Heart left ventricle (tissue), 16 donors: ENCODE results near the gene ALDH3A1. TPM values are rescaled to one million over a fixed set of nuclear protein-coding genes. Genes with fewer than 3 reads are reported as not detected.

Experiments used
- ATAC-seq, 4 donors: fragments of 200-7000 bp; cut with Tn5 transposase; one replicate each; pipeline ENCODE4 v1.9.1; 2020 to 2022; ENCODE audit warnings: moderate library complexity in 4 of 4, mild to moderate bottlenecking in 3 of 4, moderate number of reproducible peaks in 1 of 4
- DNase-seq, 5 donors: peaks; one replicate each; pipeline ENCODE4 v3.0.0-alpha.2; 2020
- H3K27ac ChIP-seq, 12 donors: fragments of 200-600 bp; sonication (generic) in 4 of 12; one replicate each; pipeline versions ENCODE4 v1.5.0 to v1.8.0; 2016 to 2022; ENCODE audit warnings: mild to moderate bottlenecking in 2 of 12
- H3K27me3 ChIP-seq, 9 donors: fragments of 200-600 bp; sonication (generic) in 2 of 9; one replicate each; pipeline versions ENCODE4 v1.5.1 to v1.8.0; 2016 to 2022; ENCODE audit warnings: mild to moderate bottlenecking in 3 of 9
- H3K36me3 ChIP-seq, 9 donors: fragments of 200-600 bp; sonication (generic) in 2 of 9; one replicate each; pipeline versions ENCODE4 v1.5.0 to v1.8.0; 2018 to 2022; ENCODE audit warnings: mild to moderate bottlenecking in 2 of 9
- H3K4me1 ChIP-seq, 12 donors: fragments of 200-600 bp; sonication (generic) in 4 of 12; one replicate each; pipeline versions ENCODE4 v1.5.0 to v1.8.0; 2016 to 2022; ENCODE audit warnings: mild to moderate bottlenecking in 3 of 12
- H3K4me3 ChIP-seq, 12 donors: fragments of 200-600 bp; sonication (generic) in 4 of 12; one replicate each; pipeline versions ENCODE4 v1.5.0 to v1.8.0; 2017 to 2022; ENCODE audit warnings: mild to moderate bottlenecking in 9 of 12, moderate library complexity in 4 of 12
- H3K9me3 ChIP-seq, 12 donors: fragments of 200-600 bp; sonication (generic) in 4 of 12; one replicate each; pipeline versions ENCODE4 v1.5.0 to v1.8.0; 2016 to 2022; ENCODE audit warnings: mild to moderate bottlenecking in 1 of 12
- POLR2A ChIP-seq, 2 donors: fragments of 450-650 bp; IDR thresholded peaks; one replicate each; pipeline ENCODE4 v1.6.1; 2017; ENCODE audit warnings: antibody characterized with exemption in 2 of 2, mild to moderate bottlenecking in 2 of 2, moderate library complexity in 2 of 2
- whole genome bisulfite sequencing, 4 donors: extraction: QIAGEN DNeasy Blood & Tissue Kit in 2 of 4; methylation state at CpG; one replicate each; pipeline versions ENCODE4 v1.1.5 to v1.1.7; 2013 to 2018; 5-methylcytosine and 5-hydroxymethylcytosine counted together
- intact Hi-C, 10 donors: fragments of 100-400 bp; cut with DNase I; formaldehyde crosslinking; loops; one replicate each; pipeline versions ENCODE4 v1.11.1 to v1.14.2; 2022
- polyA plus RNA-seq, 2 donors: library from polyadenylated mRNA; stranded (reverse); fragments of 200-250 nt; gene quantifications; one replicate each; pipeline ENCODE4 v1.2.3, GENCODE V29; 2013
- total RNA-seq, 9 donors: library from RNA; depleted of rRNA in 2 of 9; stranded (reverse); fragments of >200 nt in 2 of 9; fragmentation: NEBNext Ultra II Directional in 3 of 9; extraction: Animal tissue kit (Norgen Biotek cat#: 25700) in 3 of 9; gene quantifications; one replicate each; pipeline versions ENCODE4 v1.1.0 to v1.2.4, GENCODE V29; 2016 to 2023
- TF ChIP-seq, protein P1 (sequence below), 12 donors: fragments of 200-600 bp; sonication (generic) in 4 of 12; IDR thresholded peaks; one replicate each; pipeline versions ENCODE4 v1.5.0 to v1.8.0; 2018 to 2022; ENCODE audit warnings: antibody characterized with exemption in 12 of 12, mild to moderate bottlenecking in 5 of 12
- donor health status: ischemic (EF 13 %, LVEDD 7.1; RV severe dilation, severe dysfunction).
- donor health status: healthy with polysubstance abuse.
- donor health status: DM: no; HTN: yes; CAD: no.
- donor health status: DM: no; HTN: no; CAD: no.
- donor health status: ischemic (EF 25% LVEDD 6.9; RV normal size, moderate dysfunction).
- donor health status: ischemic (EF 25% LVEDD 5.7; RV mildly dilated, moderate dysfunction).
- donor health status: healthy.
- donor health status: DM: yes; HTN: yes; CAD: no.
- donor health status: ischemic (EF 35%, LVEDD 5.7; RV mildly dilated, moderate dysfunction).
- donor health status: nonischemic (EF 11% LVEDD 7.7; RV severe dilation, severe dysfunction).
- donor health status: DM: yes; HTN: yes; CAD: no.
- donor health status: PGD.
- donor health status: ischemic (EF 29% LVEDD 5.4; RV normal size, mild dysfunction).
- donor health status: nonischemic (EF 23%, LVEDD 6.1; RV moderate dilation, normal function).

The ALDH3A1 gene
- total and polyA plus RNA-seq, 11 donors = 0.04 to 1.1 (median 0.31) TPM; not detected in 6

DNA sequence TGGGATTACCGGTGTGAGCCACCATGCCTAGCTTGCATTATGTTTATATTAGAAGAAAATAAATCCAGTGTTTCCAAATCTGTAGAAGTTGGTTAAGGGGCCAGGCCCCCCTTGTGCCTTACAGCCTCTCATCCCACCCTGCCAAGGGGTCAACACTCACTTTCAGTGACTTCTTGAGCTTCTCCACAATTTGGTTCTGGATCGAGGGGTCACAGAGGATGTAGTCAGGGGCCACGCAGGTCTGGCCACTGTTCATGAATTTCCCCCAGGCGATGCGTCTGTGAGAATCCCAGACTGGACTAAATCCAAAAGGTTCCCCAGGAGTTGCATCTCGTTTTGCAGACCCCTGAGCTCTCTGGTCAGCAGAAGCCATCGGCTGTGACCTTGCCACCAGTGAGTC, 7.2 kb downstream of the ALDH3A1 start:
- Histone ChIP-seq H3K9me3 (no peaks in the 10 kb centered on the region), H3K4me1 (peaks cover 0 to 13% (median 5%) of the 10 kb centered on the region in 12 donors), H3K4me3 (no peak overlapping the region), H3K36me3 (no peaks in the 10 kb centered on the region), H3K27me3 (no peaks in the 10 kb centered on the region), H3K27ac (no peak overlapping the region)
- WGBS, 4 donors = 84 to 90% (median 88%) methylated on average over 7 of the region's 7 CpGs
- ATAC-seq (no peak), DNase-seq (no peak)
- TF ChIP-seq, protein P1, sequence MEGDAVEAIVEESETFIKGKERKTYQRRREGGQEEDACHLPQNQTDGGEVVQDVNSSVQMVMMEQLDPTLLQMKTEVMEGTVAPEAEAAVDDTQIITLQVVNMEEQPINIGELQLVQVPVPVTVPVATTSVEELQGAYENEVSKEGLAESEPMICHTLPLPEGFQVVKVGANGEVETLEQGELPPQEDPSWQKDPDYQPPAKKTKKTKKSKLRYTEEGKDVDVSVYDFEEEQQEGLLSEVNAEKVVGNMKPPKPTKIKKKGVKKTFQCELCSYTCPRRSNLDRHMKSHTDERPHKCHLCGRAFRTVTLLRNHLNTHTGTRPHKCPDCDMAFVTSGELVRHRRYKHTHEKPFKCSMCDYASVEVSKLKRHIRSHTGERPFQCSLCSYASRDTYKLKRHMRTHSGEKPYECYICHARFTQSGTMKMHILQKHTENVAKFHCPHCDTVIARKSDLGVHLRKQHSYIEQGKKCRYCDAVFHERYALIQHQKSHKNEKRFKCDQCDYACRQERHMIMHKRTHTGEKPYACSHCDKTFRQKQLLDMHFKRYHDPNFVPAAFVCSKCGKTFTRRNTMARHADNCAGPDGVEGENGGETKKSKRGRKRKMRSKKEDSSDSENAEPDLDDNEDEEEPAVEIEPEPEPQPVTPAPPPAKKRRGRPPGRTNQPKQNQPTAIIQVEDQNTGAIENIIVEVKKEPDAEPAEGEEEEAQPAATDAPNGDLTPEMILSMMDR (IDR thresholded peaks at IDR 0.05) = no peak
- no peak for TF ChIP-seq POLR2A (IDR thresholded peaks at IDR 0.05)
- intact Hi-C loops = loop anchor here in 2 of 10 donors (10.0 kb wide), 2 partner anchors 76 to 96 kb away; partner anchors contain the start of gene ALDH3A2 (in 1 of the 2)

DNA sequence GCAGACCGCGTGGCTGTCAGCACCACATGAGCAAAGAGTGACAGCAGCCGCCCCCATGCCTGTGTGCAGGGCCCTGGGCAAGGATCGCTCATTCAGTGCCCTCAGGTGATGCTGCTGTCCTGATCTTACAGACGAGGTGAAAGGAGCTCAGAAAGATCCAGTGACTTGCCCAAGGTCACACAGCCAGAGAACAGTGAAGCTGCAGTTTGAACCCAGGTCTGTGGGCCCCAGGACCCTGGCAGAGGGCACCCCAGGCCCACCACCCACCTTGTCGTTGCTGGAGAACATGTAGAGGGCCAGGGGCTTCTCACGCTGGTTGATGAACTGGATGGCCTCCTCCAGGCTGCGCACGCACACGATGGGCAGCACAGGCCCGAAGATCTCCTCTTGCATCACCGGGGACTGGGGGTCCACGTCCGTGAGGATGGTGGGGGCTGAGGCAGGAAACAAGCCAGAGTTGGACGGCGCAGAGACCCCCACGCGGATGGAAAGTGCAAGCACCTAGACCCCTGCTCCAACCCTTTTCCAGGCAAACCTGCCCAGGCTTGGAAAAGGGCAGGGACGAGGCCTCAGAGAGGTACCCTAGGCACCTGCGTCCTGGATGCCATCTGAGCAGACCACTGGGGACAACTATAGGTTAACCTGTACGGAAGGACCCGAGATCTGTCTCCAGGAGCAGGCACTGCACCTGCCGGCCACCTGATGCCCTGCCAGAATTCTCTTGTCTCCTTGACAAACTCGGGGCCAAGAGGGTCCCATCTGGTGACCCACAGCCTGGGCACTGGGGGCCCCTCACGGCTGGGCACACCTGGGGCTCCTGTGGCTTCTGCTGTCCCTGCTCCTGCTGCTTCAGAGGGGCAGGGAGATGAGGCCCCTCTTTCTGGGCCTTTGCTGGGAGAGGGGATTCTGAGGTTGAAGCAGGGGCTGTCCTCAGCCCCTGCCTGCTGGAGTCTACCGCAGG, 8.6 kb downstream of the ALDH3A1 start:
- WGBS, 4 donors = 85 to 91% (median 90%) methylated on average over 11 to 26 of the region's 26 CpGs
- intact Hi-C loops = loop anchor here in 2 of 10 donors (10.0 kb wide), 2 partner anchors 75 to 95 kb away; partner anchors contain the start of gene ALDH3A2 (in 1 of the 2)

DNA sequence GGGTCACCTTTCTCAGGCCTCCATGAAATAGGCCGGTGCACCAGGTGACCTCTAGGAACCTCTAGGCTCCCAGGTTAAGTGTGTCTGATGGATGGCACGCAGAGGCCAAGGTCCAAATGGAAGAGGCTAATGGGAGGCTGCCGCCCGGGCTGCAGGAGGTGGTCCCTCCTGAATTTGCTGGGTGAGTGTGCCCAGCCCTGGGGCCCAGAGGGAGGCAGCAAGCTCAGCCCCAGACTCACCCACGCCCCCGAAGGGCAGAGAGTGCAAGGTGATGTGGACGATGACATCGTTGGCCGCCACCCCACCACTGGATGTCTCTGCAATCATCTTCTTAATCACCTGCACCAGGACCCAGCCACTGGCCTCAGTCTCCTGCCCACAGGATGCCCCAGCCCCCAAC, 9.3 kb downstream of the ALDH3A1 start:
- H3K27me3 ChIP-seq = no peaks in the 10 kb centered on the region
- no peaks in the 10 kb centered on the region for H3K4me1 ChIP-seq
- no peak overlapping the region for H3K27ac ChIP-seq
- intact Hi-C loops = no loop called here
- H3K36me3 ChIP-seq = no peaks in the 10 kb centered on the region
- DNase-seq (no peak), ATAC-seq (no peak)
- 93 to 100% (median 98%) methylated on average over 3 to 9 of the region's 9 CpGs for WGBS, 4 donors
- no peaks in the 10 kb centered on the region for H3K9me3 ChIP-seq
- no peak overlapping the region for H3K4me3 ChIP-seq
- TF ChIP-seq, protein P1 (IDR thresholded peaks at IDR 0.05) = no peak
- no peak for TF ChIP-seq POLR2A (IDR thresholded peaks at IDR 0.05)

More for the DNA sequence above, 8.6 kb downstream of the ALDH3A1 start:
- TF ChIP-seq POLR2A (IDR thresholded peaks at IDR 0.05) = no peak
- TF ChIP-seq, protein P1 (IDR thresholded peaks at IDR 0.05) = no peak
- H3K4me1 ChIP-seq = peaks cover 0 to 3% (median 0%) of the 10 kb centered on the region in 12 donors
- H3K4me3 ChIP-seq = no peak overlapping the region
- H3K36me3 ChIP-seq = no peaks in the 10 kb centered on the region
- DNase-seq = no peak
- no peaks in the 10 kb centered on the region for H3K27me3 ChIP-seq
- no peaks in the 10 kb centered on the region for H3K9me3 ChIP-seq
- ATAC-seq = no peak
- no peak overlapping the region for H3K27ac ChIP-seq

DNA sequence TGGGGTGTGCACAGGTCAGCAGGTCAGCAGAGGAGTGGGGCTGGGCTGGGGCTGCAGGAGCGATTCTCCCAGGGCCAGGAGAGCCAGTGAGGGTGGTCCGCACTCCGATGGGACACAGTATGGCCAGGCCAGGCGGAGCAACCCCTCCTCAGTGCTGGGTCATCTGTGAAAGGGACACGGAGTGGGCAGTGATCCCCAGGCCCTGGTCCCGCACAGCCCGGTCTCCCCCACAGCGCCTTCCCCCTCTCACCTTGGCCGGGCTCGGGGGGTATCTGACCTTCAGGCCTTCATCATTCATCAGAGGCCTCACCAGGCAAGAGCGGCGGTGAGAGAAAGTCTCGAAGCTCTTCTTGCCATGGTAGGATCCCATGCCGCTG, 10.0 kb downstream of the ALDH3A1 start:
- Histone ChIP-seq H3K4me3 (no peak overlapping the region), H3K36me3 (no peaks in the 10 kb centered on the region), H3K27me3 (no peaks in the 10 kb centered on the region), H3K9me3 (no peaks in the 10 kb centered on the region), H3K27ac (no peak overlapping the region), H3K4me1 (no peaks in the 10 kb centered on the region)
- ATAC-seq (peak in 1 of 4 donors; percentile 8), DNase-seq (peak in 1 of 5 donors; percentile 40)
- TF ChIP-seq, protein P1 (IDR thresholded peaks at IDR 0.05) = no peak
- TF ChIP-seq POLR2A (IDR thresholded peaks at IDR 0.05) = no peak
- intact Hi-C loops = no loop called here
- WGBS, 4 donors = 90 to 98% (median 95%) methylated on average over 13 to 14 of the region's 14 CpGs
